ENCODE measurements around the gene GPR32.

Gene GPR32

DNA sequence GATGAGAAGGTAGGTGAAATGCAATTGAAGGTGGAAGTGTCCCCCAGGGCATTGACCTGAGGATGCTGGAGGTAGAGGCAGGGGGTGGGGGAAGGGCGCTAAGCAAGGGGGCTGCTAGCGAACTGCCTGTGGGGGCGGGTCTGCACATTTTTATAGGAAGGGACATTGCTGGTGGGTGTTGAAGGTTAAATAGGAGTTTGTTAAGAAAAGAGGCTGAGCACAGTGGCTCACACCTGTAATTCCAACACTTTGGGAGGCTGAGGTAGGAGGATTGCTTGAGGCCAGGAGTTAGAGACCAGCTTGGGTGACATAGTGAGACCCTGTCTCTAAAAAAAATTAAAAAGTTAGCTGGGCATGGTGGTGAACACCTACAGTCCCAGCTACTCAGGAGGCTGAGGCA lies 14.4 kb downstream of the GPR32 start:
- no peak for DNase-seq

DNA sequence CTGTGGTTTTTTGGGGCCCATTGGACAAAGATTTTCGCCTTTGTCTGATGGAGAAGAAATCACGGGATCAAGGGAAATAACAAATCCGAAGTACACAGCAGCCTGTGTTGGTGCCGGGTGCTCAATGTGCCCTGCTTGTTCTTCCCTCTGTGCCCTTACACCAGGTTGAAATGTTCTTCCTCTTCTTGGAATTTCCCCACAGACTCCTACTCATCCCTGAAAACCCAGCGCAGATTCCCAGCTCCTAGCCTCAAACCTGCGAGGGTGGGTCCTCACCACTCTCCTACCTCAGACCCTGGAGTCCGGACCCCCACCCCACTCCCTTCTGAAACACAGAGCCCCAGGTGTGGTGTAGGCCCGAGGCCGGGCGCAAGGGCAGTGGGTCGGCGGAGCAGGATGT lies 15.1 kb downstream of the GPR32 start:
- no peak for DNase-seq

DNA sequence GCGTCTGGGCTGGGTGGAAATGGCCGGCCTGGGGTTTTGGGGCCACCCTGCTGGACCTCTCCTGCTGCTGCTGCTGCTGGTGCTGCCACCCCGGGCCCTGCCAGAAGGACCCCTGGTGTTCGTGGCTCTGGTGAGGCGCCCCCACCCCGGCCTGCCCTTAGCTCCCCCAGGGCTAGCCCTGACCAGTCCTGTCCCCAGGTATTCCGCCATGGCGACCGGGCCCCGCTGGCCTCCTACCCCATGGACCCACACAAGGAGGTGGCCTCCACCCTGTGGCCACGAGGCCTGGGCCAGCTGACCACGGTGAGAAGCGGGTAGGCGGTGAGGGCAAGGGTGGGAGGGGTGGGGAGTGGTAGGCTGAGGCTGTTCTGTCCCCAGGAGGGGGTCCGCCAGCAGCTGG lies 20.1 kb downstream of the GPR32 start, which contains the start of gene ACP4:
Gene ACP4, plus strand, starts transcription at position 20 of the 400 bp plus-strand sequence. Its CDS starts 0 bp downstream, at position 20.
- DNase-seq = no peak

DNA sequence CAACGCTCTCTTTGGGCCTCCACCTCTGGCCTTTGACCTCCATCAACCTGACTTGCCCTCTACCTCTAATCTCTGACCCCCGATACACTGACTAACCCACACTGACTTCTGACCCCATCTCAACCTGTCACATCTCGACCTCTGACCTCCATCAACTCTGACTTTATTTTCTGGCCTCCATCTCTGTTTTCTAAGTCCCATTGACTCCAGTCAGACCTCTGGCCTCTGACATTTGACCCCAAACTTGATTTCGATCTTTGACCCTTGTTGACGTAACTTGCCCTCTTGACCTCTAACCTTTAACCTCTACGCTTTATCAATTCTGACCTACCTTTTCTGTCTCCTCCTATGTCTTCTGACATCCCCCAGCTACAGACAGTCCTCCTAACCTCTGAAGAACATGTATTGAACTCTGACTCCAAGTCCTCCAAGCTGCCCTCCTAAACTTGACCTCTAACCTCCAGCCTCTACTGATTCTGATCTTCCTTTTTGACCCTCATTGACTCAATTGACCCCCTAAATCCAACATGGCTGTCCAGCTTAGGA lies 20.7 kb downstream of the GPR32 start:
- no peak for DNase-seq

DNA sequence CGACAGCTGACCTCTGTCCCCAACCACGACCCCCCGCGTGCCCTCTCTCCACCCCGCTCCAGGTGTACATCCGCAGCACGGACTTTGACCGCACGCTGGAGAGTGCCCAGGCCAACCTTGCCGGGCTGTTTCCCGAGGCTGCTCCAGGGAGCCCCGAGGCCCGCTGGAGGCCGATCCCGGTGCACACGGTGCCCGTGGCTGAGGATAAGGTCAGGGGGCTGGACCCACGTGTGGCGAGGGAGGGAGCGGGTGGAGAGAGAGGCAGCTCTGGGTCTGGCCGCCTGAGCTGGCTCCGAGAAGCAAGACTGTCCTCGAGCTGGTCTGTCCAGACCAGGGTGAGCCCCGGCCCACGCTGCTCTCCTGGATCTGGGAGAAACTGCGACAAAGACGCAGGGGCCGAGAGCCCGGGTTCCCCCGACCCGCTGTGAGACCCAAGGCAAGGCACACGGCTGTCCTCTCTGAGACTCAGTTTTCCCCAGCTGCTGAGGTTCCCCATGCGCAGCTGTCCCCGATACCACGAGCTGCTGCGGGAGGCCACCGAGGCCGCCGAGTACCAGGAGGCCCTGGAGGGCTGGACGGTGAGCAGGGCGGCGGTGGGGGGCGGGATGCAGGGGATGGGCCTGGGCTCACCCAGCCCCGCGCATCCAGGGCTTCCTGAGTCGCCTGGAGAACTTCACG lies 21.5 kb downstream of the GPR32 start:
- DNase-seq = no peak

DNA sequence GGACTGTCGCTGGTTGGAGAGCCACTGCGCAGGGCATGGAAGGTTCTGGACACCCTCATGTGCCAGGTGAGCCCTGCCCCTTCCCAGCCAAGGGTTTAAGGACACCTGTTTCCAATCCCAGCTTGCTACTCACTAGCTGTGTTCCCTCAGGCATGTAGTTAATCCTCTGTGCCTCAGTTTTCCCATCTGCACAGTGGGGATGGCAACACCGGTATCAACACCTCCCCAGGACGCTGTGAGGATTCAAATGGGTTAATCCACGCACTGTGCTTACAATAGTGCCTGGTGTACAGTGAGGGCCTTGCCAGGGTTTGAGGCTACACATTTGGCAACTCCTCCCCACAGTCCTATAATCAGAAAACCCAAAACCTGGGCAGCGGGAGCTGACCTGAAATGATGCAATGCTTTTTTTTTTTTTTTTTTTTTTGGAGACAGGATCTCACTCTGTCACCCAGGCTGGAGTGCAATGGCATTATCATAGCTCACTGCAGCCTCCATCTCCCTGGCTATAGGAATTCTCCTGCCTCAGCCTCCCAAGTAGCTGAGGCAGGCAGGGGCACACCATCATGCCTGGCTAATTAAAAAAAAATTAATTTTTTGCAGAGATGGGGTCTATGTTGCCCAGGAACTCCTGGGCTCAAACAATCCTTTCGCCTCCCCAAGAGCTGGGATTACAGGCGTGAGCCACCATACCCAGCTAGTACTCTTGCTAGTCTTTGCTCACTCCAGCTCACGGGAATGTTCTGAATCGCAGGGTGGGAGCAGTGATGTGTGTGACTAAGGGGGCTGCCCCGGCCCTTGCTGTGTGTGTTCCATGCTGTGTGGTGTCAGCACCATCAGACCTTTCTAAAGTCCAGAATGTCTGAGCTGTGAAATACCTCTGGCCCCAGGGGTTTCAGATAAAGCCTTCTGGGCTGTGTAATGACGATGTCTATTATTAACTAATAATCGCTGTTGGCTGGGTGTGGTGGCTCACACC lies 22.3 kb downstream of the GPR32 start:
- no peak for DNase-seq

DNA sequence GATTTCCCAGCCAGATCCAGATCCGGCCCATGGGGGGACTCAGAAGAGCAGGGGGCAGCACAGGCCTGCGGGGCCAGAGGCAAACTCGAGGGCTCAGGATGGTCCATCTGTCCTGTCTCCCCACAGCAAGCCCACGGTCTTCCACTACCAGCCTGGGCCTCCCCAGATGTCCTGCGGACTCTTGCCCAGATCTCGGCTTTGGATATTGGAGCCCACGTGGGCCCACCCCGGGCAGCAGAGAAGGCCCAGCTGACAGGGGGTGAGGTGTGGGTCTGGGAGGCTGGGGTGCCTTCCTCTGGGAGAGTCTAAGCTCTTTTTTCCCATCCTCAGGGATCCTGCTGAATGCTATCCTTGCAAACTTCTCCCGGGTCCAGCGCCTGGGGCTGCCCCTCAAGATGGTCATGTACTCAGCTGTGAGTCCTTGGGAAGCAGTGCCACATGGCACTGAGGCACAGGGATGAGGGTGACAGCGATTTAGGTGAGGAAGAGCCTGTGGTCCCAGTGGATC lies 23.3 kb downstream of the GPR32 start:
- DNase-seq = no peak

DNA sequence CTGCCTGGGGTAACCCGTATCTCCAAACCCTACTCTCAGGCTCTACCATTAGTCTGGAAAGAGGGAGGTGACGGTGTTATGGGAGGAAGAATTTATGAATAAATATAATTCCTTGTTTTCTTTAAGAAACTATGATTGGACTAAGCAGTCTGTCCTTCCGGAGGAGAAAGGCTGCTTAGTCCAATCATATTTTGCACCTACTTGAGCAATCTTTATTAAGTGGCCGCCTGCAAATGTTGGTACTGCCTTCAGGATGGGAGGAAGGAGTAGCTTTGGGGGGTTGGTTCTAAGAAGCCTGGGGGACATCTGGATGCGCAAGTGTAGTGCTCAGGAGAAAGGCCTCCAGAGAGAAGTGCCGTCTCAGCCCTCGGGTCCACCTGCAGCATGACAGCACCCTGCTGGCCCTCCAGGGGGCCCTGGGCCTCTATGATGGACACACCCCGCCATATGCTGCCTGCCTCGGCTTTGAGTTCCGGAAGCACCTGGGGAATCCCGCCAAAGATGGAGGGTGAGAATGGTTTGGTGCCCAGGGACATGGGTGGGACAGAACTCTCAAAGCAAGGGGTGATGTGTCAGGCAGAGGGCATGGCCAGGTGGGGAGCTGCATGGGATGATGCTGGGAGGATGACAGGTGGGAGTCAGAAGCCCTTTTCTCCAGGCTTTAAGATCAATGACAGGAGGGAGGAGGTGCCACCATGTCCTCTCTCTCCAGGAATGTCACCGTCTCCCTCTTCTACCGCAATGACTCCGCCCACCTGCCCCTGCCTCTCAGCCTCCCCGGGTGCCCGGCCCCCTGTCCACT lies 24.0 kb downstream of the GPR32 start:
- no peak for DNase-seq

DNA sequence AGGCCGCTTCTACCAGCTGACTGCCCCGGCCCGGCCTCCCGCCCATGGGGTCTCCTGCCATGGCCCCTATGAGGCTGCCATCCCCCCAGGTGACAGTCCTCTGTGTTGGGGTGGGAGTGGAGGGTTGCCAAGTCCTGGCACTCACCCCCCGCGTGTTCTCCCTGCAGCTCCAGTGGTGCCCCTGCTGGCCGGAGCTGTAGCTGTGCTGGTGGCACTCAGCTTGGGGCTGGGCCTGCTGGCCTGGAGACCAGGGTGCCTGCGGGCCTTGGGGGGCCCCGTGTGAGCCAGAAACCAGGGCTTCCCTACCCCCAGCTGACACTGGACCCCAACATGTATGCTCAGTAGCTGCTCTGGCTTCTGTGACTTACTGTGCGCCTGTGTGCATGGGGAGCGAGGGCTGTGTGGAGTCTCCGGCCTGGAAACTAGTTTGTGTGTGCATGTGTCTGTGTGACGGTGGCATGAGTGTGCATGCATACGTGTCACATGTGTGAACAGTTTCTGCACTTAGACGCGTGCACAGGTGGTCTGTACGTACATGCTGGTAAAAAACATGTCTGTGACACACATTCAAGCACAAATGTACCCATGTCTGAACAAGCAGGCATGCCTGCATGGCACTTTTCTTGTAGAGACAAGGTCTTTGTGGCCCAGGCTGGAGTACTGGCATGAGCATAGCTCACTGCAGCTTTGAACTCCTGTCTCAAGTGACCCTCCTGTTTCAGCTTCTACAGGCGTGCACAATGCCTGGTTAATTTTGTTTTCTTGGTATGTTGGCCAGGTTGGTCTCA lies 24.8 kb downstream of the GPR32 start:
- no peak for DNase-seq

DNA sequence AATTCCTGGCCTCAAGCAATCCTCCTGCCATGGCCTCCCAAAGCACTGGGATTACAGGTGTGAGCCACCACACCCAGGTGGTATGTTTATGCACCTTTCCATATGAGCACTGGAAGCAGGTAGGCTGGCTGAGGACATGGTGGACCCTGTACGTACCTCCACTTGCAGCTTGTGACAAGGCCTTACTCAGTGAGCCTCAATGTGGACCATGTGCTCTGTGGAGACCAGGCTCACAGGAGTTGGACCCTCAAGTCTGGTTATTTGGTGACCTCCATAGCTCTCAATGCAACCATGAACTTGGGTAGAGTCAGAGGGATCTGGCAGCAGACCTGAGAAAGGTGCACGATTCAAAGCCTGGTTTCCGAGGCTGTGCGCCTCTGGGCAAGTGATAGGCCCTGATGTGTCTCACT lies 25.4 kb downstream of the GPR32 start:
- no peak for DNase-seq

DNA sequence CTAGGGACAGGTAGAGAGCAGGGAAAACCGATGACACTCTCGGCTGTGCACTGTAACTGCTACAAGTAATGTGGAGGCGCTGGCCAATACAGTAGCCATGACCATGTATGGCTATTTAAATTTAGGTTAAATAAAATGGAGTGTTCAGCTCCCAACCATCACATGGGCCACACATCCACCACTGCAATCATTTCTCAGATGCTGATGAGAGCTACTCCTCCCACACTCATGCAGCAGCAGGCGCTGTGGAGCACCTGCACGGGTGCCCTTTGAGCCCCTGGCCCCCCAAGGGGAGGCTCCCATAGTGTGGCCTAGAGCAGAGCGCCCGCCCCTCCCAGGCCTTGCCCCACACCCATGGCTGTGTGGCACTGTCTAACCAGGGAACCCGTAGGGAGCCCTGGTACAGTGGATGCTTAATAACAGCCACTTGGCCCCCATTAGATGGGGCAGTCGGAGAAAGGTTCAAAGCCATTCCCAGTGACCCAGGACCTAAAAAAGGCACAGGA lies 25.9 kb downstream of the GPR32 start:
- no peak for DNase-seq

DNA sequence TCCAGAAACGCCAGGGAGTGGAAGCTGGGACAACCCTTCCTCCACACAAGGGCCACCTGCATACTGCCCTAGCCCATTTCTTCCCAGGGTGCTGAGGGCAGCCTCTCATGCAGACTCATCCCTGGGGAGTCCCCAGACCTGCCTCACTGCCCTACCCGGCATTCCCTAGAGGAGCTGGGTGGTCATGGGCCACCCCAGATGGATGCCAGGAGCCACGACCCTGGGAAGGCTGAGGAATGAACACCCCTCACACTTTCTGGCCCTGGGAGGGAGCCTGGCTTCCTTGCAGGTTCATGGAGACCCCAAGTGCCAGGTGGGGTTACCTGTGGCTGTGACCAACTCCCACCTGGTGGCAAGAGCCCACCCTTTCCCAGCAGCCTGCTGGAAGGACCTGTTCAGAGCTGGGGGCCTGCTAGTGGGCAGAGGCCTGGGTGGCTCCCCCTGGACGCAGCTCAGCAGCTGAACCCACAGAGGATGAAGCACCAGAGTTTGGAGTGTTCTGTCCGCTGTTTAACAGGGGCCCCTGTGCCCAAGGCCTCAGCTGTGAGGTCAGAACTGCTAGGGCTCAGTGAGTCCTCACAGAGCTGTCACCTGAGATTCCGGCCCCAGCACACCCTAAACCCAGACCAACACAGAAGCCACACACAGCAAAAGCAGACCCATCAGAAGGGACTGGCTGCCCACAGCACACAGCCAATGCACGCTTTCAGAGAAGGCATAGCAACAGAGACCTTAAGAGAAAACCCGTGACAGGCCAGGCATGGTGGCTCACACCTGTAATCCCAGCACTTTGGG lies 26.6 kb downstream of the GPR32 start:
- DNase-seq = no peak

DNA sequence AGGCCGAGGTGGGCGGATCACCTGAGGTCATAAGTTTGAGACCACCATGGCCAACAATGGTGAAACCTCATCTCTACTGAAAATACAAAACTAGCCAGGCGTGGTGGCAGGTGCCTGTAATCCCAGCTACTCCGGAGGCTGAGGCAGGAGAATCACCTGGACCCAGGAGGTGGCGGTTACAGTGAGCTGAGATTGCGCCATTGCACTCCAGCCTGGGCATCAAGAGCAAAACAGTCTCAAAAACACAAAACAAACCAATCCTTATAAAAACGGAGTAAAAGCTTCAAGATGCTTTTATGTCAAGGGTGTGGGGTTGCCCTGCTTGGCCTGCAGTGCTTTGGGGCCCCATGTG lies 27.1 kb downstream of the GPR32 start:
- DNase-seq = no peak

DNA sequence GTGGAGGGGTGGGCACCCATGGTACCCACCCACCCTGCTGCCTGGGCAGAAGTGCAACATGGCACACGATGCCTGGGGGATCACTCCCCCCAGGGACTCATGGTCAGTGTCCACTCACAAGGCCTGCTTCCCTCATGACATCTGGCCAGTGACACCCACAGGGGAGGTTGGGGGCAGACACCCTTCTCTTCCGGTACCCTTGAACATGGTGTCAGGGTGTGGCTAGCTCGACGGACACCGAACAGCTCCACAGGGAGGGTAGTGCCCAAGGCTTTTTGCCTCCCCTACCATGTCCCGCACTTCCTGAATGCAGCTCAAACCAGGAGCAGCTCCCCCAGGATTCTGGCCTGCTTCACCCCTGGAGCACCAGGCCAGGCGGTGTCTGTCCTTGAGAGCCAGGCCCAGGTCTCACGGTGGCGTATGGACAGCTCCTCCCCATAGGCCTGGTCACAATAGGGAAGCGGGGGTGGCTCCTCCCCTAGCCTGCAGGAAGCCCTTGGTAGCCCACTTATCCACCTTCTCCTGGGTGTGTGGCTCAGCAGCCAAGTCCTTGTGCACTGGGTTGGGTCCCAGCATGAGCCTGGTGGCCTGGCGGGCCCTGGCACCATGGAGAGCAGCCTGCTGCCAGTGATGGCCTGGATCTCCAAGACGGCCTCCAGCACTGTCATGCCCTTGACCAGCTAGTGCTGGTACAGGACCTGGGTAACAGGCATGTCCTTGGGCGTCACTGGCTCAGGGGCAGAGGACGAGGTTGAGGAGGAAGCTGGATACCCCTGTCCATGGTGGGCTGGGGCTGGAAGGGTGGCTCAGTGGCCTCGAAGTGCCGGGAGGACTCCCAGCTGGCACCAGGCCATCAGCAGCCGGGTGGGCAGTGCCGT lies 27.8 kb downstream of the GPR32 start:
- DNase-seq = no peak

DNA sequence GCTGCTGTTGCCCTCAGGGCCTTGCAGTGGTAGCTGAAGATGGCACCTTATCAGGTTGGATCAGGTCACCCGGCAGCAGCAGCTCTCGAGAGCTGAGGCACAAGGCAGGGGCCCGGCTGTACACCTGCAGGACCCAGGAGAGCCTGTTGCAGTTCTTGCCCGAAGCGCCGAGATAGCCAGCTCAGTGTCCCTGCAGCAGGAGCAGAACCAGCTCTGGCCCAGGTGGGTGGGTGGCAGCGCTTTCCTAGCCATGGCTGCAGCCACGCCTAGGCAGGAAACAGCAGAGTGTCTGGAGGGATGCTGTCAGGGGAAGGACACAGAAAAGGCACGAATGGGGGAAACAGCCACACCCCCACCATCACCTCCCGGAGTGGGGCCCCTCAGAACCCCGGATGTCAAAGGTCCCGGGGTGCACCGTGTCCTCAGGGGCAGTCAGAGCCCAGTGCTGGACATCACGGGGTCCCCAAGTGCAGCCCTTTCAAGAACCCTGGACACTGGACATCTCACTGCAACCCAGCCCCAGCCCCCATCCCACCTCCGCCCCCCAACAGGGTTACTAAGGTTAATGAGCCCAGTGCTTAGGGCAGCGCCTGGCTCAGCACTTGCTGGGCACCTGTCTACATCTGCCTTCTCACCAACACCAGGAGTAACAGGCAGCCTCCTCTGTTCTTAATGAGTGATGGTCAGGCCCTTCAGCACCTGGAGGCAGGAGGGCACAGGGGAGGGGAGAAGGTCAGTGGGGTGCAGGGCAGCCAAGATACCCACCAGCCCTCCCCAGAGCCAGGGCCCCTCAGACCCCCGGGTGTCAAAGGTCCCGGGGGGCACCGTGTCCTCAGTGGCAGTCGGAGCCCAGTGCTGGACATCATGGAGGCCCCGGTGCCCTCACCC lies 28.6 kb downstream of the GPR32 start:
- no peak for DNase-seq

DNA sequence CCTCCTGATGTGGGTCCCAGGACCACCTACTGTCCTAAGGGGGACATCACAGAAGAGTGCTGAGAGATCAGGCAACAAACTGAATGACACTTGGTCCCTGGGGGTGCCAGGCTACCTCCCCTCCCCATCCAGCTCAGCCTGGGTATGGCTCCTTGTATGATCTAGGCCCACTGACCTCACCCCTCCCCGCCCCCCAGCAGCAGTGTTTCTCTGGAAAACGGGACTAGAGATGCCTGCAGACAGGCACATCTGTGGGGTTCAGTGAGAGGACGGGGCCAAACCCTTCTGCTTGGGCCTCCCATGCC lies 29.2 kb downstream of the GPR32 start:
- no peak for DNase-seq

DNA sequence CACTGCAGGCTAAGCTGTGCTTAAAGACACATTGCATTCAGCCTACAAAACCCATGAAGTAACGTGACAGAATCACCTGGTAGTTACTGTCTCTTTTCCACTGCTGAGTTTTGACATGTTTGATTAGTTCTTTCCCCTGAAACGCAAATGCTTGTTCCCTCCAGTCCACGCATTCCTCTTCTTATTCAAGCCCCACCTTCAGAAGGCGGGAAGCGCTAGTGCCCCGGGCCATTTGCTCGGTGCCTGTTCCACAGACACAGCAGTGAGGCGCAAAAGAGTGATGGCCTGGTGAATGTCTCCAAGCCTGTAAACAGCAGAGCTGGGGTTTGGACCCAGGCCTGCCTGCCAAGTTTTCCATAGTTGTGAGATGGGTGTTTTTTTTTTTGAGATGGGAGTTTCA lies 30.8 kb downstream of the GPR32 start:
- no peak for DNase-seq

DNA sequence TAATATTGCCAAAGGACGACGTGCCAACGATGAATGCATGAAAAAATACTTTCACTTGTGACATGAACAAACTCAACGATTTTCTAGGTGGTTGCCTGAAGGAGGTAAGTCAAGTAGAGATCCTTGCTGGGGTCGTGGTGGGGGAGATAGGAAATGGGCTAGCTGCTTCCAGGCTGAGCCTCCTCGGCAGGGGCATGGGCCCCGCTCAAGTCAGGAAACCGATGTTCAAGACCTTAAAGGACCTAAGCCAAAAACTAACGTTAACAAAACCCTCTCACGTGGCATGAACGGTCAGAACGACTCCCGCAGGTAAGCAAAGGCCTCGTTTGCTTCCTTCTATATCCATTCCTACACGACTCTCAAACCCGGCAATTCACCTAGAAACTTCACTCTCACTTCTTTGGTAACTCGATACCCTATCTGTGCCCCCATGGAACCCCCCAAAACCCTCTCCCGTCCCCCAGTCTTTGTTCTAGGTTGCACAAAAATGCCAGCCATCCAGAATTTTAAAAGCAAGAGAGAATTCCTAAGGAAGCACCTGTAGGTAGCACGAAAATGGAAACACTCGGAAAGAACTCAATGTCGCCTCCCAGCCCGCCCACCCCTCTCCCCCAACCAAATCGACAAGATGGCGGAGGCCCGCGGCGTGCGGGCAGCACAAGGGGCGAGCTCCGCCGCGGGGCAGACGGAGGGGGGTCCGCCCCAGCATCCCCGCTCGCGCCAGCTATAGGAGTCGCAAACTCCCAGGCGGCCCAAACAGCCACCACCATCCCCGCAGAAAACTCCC lies 33.6 kb downstream of the GPR32 start:
- DNase-seq = no peak

Data from AML-193 (cell line).